ENCODE measurements around the gene SUGP2. TPM values are rescaled to one million over a fixed set of nuclear protein-coding genes. Genes with fewer than 3 reads are reported as not detected.

SUGP2 gene
- total RNA-seq, 4 donors from 2014 or later: 18.6 to 57.4 (median 35.2) TPM

GRCh38 chr19:18995804-18996241, 37.5 kb downstream of the SUGP2 start:
- H3K27ac ChIP-seq: no peak overlapping the region
- H3K9me3 ChIP-seq: no peaks in the 10 kb centered on the region
- H3K4me1 ChIP-seq: peaks cover 0 to 28% (median 0%) of the 10 kb centered on the region in 3 donors
- H3K36me3 ChIP-seq: peaks cover 0 to 100% of the 10 kb centered on the region in 2 donors
- no peak overlapping the region for H3K4me3 ChIP-seq
- no CpG with 5 or more reads among the region's 5 CpGs for WGBS, 2 donors (ENCODE audit: low coverage in 1 of 2)
- TF ChIP-seq EP300 (IDR thresholded peaks at IDR 0.05): no peak
- TF ChIP-seq, protein P1, sequence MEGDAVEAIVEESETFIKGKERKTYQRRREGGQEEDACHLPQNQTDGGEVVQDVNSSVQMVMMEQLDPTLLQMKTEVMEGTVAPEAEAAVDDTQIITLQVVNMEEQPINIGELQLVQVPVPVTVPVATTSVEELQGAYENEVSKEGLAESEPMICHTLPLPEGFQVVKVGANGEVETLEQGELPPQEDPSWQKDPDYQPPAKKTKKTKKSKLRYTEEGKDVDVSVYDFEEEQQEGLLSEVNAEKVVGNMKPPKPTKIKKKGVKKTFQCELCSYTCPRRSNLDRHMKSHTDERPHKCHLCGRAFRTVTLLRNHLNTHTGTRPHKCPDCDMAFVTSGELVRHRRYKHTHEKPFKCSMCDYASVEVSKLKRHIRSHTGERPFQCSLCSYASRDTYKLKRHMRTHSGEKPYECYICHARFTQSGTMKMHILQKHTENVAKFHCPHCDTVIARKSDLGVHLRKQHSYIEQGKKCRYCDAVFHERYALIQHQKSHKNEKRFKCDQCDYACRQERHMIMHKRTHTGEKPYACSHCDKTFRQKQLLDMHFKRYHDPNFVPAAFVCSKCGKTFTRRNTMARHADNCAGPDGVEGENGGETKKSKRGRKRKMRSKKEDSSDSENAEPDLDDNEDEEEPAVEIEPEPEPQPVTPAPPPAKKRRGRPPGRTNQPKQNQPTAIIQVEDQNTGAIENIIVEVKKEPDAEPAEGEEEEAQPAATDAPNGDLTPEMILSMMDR (IDR thresholded peaks at IDR 0.05): peak in 3 of 4 experiments; percentile 15 to 35 (median 27)
- peak; percentile 62 for TF ChIP-seq POLR2AphosphoS5 (IDR thresholded peaks at IDR 0.05)
- no peaks in the 10 kb centered on the region for H3K27me3 ChIP-seq
- ATAC-seq: peak; percentile 89

DNA sequence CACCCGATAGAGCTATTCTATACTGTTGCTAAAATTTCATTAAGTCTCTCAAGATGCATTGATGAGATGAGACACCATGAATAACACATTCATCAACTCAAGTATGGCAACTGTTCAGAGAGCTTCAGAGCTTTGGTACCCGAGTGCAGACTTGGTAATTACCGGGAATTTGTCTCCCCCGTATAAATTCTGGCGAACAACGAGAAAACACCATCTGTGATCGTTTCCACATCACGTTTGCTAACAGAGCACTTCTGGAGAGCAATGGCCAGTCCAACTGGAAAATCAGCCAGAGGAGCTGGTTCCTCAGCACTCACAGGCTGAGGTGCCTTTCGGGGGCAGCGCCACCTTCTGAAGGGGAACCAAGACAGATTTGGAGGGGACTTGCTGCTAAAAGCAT, 40.2 kb downstream of the SUGP2 start:
- H3K27ac ChIP-seq: no peak overlapping the region
- ATAC-seq: no peak
- H3K36me3 ChIP-seq: peaks cover 0 to 82% of the 10 kb centered on the region in 2 donors

GRCh38 chr19:18992696-18993095, 40.6 kb downstream of the SUGP2 start:
- Histone ChIP-seq H3K36me3 (peaks cover 0 to 78% of the 10 kb centered on the region in 2 donors), H3K4me3 (no peak overlapping the region), H3K27me3 (peaks cover 4% of the 10 kb centered on the region), H3K9me3 (no peaks in the 10 kb centered on the region), H3K27ac (no peak overlapping the region), H3K4me1 (peaks cover 0 to 11% (median 0%) of the 10 kb centered on the region in 3 donors)
- WGBS, 2 donors (ENCODE audit: low coverage in 1 of 2): 82 to 87% methylated on average over 2 to 4 of the region's 8 CpGs
- TF ChIP-seq, protein P1 (IDR thresholded peaks at IDR 0.05): no peak
- no peak for TF ChIP-seq EP300 (IDR thresholded peaks at IDR 0.05)
- no peak for ATAC-seq

More for the DNA sequence above, 40.2 kb downstream of the SUGP2 start:
- 72 to 78% methylated on average over 6 to 7 of the region's 10 CpGs for WGBS, 2 donors (ENCODE audit: low coverage in 1 of 2)
- Histone ChIP-seq H3K4me1 (peaks cover 0 to 11% (median 0%) of the 10 kb centered on the region in 3 donors), H3K27me3 (no peaks in the 10 kb centered on the region), H3K4me3 (no peak overlapping the region), H3K9me3 (no peaks in the 10 kb centered on the region)
- TF ChIP-seq POLR2AphosphoS5 (IDR thresholded peaks at IDR 0.05): no peak
- TF ChIP-seq, protein P1 (IDR thresholded peaks at IDR 0.05): no peak

- H3K4me1 ChIP-seq: peaks cover 0 to 14% (median 0%) of the 10 kb centered on the region in 3 donors
- H3K9me3 ChIP-seq: no peaks in the 10 kb centered on the region
- H3K27me3 ChIP-seq: peaks cover 12% of the 10 kb centered on the region
- 95 to 100% methylated on average over 3 to 7 of the region's 14 CpGs for WGBS, 2 donors (ENCODE audit: low coverage in 1 of 2)
- no peak for ATAC-seq
- no peak for TF ChIP-seq EP300 (IDR thresholded peaks at IDR 0.05)
- H3K4me3 ChIP-seq: no peak overlapping the region
- peaks cover 0 to 65% of the 10 kb centered on the region in 2 donors for H3K36me3 ChIP-seq
- no peak overlapping the region for H3K27ac ChIP-seq
Measured at GRCh38 chr19:18991468-18991867, 41.8 kb downstream of the SUGP2 start.

DNA sequence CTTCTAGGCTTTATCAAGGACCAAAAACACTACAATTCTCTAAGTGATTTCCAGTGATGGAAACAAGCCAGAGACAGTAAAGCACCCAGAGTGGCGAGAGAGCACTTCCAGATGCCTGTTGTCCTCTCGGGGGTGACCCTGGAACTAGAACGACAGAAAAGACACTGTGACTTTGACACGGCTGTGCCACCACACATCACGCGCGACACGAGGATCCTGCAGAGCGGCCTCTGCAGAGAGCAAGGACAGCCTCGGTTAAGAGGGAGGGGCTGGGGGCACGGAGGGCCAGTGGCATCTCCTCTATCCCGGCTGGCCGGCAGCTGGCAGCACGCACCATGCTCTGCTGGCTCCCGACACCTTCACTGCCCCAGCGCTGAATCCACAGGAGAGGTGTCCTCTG, 42.3 kb downstream of the SUGP2 start:
- WGBS, 2 donors (ENCODE audit: low coverage in 1 of 2): 50 to 81% methylated on average over 5 to 13 of the region's 16 CpGs
- Histone ChIP-seq H3K9me3 (no peaks in the 10 kb centered on the region), H3K27ac (no peak overlapping the region), H3K27me3 (peaks cover 14% of the 10 kb centered on the region), H3K4me1 (peaks cover 0 to 15% (median 0%) of the 10 kb centered on the region in 3 donors), H3K4me3 (no peak overlapping the region), H3K36me3 (peaks cover 0 to 61% of the 10 kb centered on the region in 2 donors)
- no peak for TF ChIP-seq POLR2A (IDR thresholded peaks at IDR 0.05)
- TF ChIP-seq EP300 (IDR thresholded peaks at IDR 0.05): no peak
- TF ChIP-seq, protein P1 (IDR thresholded peaks at IDR 0.05): no peak
- no peak for TF ChIP-seq POLR2AphosphoS5 (IDR thresholded peaks at IDR 0.05)
- no peak for ATAC-seq
